GM12891 (cell line): ENCODE measurements around the gene HIPK1.
"Not testable (repeated sequence)": the region's sequence is repeated elsewhere in the genome, so short reads cannot be mapped to it uniquely, and the experiment has no call there.

Source experiments
- DNase-seq: peaks from one replicate; pipeline ENCODE4 v3.0.0; 2011; ENCODE audit warnings: low spot score; ENCODE audit not compliant: insufficient read length
- FAIRE-seq: peaks from 2 replicates; lab custom pipeline; 2011; peaks lifted over from hg19 to GRCh38; lab: Jason Lieb, UNC
- PAX5 ChIP-seq: IDR thresholded peaks from 2 replicates; pipeline ENCODE4 v1.6.1; 2011; ENCODE audit warnings: low read length, moderate library complexity, mild to moderate bottlenecking; ENCODE audit not compliant: insufficient read depth, severe bottlenecking
- POLR2A ChIP-seq: IDR thresholded peaks from 2 replicates; pipeline ENCODE4 v1.6.1; 2011; ENCODE audit warnings: low read depth, low read length, control low read depth
- POLR2AphosphoS5 ChIP-seq: IDR thresholded peaks from 2 replicates; pipeline ENCODE4 v1.6.1; 2011; ENCODE audit warnings: low read depth, low read length, control low read depth
- POU2F2 ChIP-seq: IDR thresholded peaks from 2 replicates; pipeline ENCODE4 v1.6.1; 2011; ENCODE audit warnings: low read depth, mild to moderate bottlenecking, control low read depth, low read length, moderate library complexity
- SPI1 ChIP-seq: IDR thresholded peaks from 2 replicates; pipeline ENCODE4 v1.6.1; 2011; ENCODE audit warnings: low read depth, low read length, control low read depth
- TAF1 ChIP-seq: IDR thresholded peaks from 2 replicates; pipeline ENCODE4 v1.6.1; 2011; ENCODE audit warnings: low read depth, low read length, control low read depth

HIPK1 gene

GRCh38 chr1:114008480-114008941 is 79.4 kb downstream of the HIPK1 start:
- TF ChIP-seq TAF1 (no peak), PAX5 (no peak), POLR2AphosphoS5 (no peak), SPI1 (no peak), POLR2A (no peak), POU2F2 (no peak)
- FAIRE-seq: no peak
- no peak for DNase-seq

- no peak for FAIRE-seq
- no peak for TF ChIP-seq POLR2A
- TF ChIP-seq PAX5: no peak
- TF ChIP-seq POU2F2: no peak
- TF ChIP-seq TAF1: no peak
- no peak for TF ChIP-seq POLR2AphosphoS5
- TF ChIP-seq SPI1: no peak
- DNase-seq: no peak
Observed at GRCh38 chr1:114008993-114009392, 79.9 kb downstream of the HIPK1 start.

DNA sequence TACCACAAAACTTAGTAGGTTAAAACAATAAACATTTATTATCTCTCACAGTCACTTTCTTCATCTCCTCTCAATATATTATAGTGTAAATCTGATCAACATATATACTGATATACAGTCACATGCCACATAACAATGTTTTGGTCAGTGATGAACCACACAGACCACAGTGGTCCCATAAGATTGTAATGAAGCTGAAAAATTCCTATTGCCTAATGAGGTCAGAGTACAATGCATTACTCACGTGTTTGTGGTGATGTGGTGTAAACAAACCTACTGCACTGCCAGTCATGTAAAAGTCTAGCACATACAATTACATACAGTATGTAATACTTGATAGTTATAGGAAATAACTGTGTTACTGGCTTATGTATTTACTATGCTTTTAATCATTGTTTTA is 80.3 kb downstream of the HIPK1 start:
- FAIRE-seq: no peak
- DNase-seq: no peak
- TF ChIP-seq POLR2AphosphoS5 (no peak), PAX5 (no peak), POLR2A (no peak), TAF1 (no peak), POU2F2 (no peak), SPI1 (no peak)

DNA sequence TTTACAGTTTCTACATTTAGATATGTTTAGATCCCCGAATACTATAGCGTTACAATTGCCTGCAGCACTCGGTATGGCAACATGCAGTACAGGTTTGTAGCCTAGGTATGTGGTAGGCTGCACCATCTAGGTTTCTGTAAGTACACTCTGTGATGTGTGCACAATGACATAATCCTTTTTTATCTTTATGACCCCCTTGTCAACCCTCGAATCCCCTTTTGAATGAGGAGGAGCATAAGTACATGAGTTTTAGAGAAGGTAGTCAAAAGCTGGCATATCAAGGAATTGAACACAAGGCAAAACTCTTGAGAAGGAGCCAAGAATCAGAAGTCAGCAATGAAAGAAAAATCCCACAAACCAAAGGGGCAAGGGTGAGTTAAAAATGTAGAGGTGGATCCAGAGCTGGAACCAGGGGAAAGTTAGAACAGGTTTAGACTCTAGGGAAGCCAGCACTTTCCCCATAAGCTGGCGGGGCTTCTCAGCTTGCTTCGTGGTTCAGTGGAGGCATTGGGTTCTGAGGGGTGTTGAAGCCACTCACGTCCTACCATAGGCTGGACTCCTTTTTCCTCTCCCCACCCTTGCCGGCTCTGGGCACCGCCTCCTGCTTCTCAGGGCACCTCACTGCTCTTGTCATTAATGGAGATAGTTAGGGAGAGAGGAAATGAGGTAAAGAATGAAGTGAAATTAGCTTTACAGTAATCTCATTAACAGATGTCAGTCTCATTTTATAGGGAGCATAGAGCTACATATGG is 81.5 kb downstream of the HIPK1 start:
- FAIRE-seq (no peak), DNase-seq (no peak)

GRCh38 chr1:114011796-114012195 is 82.7 kb downstream of the HIPK1 start:
- DNase-seq (no peak), FAIRE-seq (no peak)
- TF ChIP-seq POLR2A (no peak), SPI1 (no peak), POU2F2 (no peak), PAX5 (no peak), POLR2AphosphoS5 (no peak), TAF1 (no peak)

More for the DNA sequence above, 81.5 kb downstream of the HIPK1 start:
- no peak for TF ChIP-seq TAF1
- no peak for TF ChIP-seq SPI1
- no peak for TF ChIP-seq POLR2AphosphoS5
- TF ChIP-seq POLR2A: no peak
- TF ChIP-seq PAX5: no peak
- TF ChIP-seq POU2F2: no peak

- DNase-seq (no peak), FAIRE-seq (no peak)
- no peak for TF ChIP-seq PAX5
- TF ChIP-seq POLR2AphosphoS5: no peak
- TF ChIP-seq TAF1: no peak
- TF ChIP-seq SPI1: no peak
- no peak for TF ChIP-seq POU2F2
- TF ChIP-seq POLR2A: no peak
Observed at GRCh38 chr1:114015075-114015474, 86.0 kb downstream of the HIPK1 start.

DNA sequence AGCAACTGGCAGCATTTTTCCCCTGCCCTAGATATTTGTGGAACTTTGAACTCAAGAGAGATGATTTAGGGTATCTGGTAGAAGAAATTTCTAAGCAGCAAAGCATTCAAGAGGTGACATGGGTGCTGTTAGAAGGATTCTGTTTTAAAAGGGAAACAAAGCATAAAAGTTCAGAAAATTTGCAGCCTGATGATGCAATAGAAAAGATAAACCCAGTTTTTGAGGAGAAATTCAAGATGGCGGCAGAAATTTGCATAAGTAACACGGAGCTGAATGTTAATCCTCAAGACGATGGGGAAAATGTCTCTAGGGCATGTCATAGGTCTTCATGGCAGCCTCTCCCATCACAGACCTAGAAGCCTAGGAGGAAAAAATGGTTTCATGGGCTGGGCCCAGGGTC is 90.6 kb downstream of the HIPK1 start:
- FAIRE-seq, DNase-seq: not testable (repeated sequence)

- no peak for FAIRE-seq
- TF ChIP-seq PAX5 (no peak), POLR2A (no peak), POU2F2 (no peak), SPI1 (no peak), TAF1 (no peak), POLR2AphosphoS5 (no peak)
- DNase-seq: no peak
Observed at GRCh38 chr1:114021665-114022099, 92.6 kb downstream of the HIPK1 start.

DNA sequence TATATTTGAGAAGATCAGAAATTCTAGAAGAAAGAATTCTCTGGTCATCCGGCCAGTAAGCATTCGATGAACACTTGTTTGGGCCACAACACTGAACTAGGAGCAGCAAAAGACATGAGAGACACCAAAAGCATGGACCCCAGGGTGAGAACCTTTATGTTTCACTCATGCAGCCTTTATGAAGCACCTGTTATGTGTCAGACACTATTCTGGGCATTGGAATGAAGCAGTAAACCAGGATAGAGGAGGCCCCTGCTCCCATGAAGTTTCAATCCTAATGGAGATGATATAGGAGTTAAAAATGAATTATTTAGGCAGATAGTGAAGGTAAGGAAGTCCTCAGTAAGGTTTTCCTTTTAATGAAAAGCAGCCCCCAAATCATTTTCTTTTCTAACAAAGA is 93.8 kb downstream of the HIPK1 start:
- DNase-seq: no peak
- TF ChIP-seq SPI1 (no peak), POU2F2 (no peak), TAF1 (no peak), POLR2A (no peak), POLR2AphosphoS5 (no peak), PAX5 (no peak)
- FAIRE-seq: no peak

GRCh38 chr1:114023377-114023776 is 94.3 kb downstream of the HIPK1 start:
- FAIRE-seq (no peak), DNase-seq (no peak)
- TF ChIP-seq SPI1 (no peak), TAF1 (no peak), POLR2A (no peak), PAX5 (no peak), POLR2AphosphoS5 (no peak), POU2F2 (no peak)
